B cell (primary cell): Measurements from ENCODE around the gene MPHOSPH6. TPM values are rescaled to one million over a fixed set of nuclear protein-coding genes. Genes with fewer than 3 reads are reported as not detected.

Source experiments
- ATAC-seq: fragments of 200-7000 bp; cut with Tn5 transposase; one replicate; pipeline ENCODE4 v1.10.0; 2021; ENCODE audit warnings: low read depth, mild to moderate bottlenecking, moderate number of reproducible peaks, moderate library complexity
- CTCF ChIA-PET: fragments of 350-600 bp; sonication (Branson Sonifier 250); formaldehyde crosslinking; loops from one replicate; lab custom pipeline; 2021; ENCODE audit warnings: antibody characterized with exemption, inconsistent platforms; lab: Charles Lee
- POLR2A ChIA-PET: fragments of 350-600 bp; sonication (Branson Sonifier 250); formaldehyde crosslinking; loops from one replicate; lab custom pipeline; 2021; ENCODE audit warnings: antibody characterized with exemption; lab: Charles Lee
- DNase-seq: peaks from one replicate; pipeline ENCODE4 v3.0.0; 2013
- H2AFZ ChIP-seq: 2 replicates; pipeline ENCODE4 v1.6.1; 2012; ENCODE audit warnings: mild to moderate bottlenecking, low read depth, low read length; ENCODE audit not compliant: insufficient read depth, poor library complexity, severe bottlenecking
- H3K27ac ChIP-seq, 2 donors: 1 replicate in 1 of 2; 2 replicates in 1 of 2; pipeline ENCODE4 v1.5.1; 2012 to 2013; ENCODE audit warnings: low read length in 2 of 2, mild to moderate bottlenecking in 2 of 2, moderate library complexity in 1 of 2
- H3K27me3 ChIP-seq, 4 experiments: fragments of 200-600 bp in 1 of 4; sonication (generic) in 1 of 4; replicated peaks in 1 of 4; 1 replicate in 2 of 4; 2 replicates in 2 of 4; pipeline versions ENCODE4 v1.6.1 to v1.7.0; 2013 to 2016; ENCODE audit warnings: low read length in 3 of 4, mild to moderate bottlenecking in 2 of 4, mixed read lengths in 1 of 4, moderate library complexity in 1 of 4; ENCODE audit not compliant: insufficient read depth in 4 of 4, control insufficient read depth in 3 of 4; ENCODE audit errors: control extremely low read depth in 1 of 4
- H3K36me3 ChIP-seq, 2 experiments: replicated peaks in 1 of 2; 1 replicate in 1 of 2; 2 replicates in 1 of 2; pipeline versions ENCODE4 v1.6.1 to v1.7.1; 2013; ENCODE audit warnings: low read length in 1 of 2; ENCODE audit not compliant: insufficient read depth in 2 of 2, control insufficient read depth in 1 of 2; ENCODE audit errors: control extremely low read depth in 1 of 2, extremely low read depth in 1 of 2
- H3K4me1 ChIP-seq, 2 donors: fragments of 200-600 bp in 1 of 2; sonication (generic) in 1 of 2; 1 replicate in 1 of 2; 2 replicates in 1 of 2; pipeline versions ENCODE4 v1.5.1 to v1.6.1; 2013 to 2017; ENCODE audit warnings: low read length in 2 of 2; ENCODE audit not compliant: control insufficient read depth in 2 of 2, insufficient read depth in 2 of 2
- H3K4me2 ChIP-seq: replicated peaks from 2 replicates; pipeline ENCODE3; 2012; ENCODE audit warnings: mild to moderate bottlenecking, low read depth, low read length; ENCODE audit not compliant: poor library complexity, severe bottlenecking
- H3K4me3 ChIP-seq, 5 experiments: fragments of 200-600 bp in 1 of 5; sonication (generic) in 1 of 5; 1 replicate in 3 of 5; 2 replicates in 2 of 5; pipeline versions ENCODE4 v1.5.1 to v1.7.0; 2011 to 2016; ENCODE audit warnings: low read length in 4 of 5, mild to moderate bottlenecking in 4 of 5, low read depth in 2 of 5, control low read depth in 1 of 5, moderate library complexity in 1 of 5; ENCODE audit not compliant: insufficient read depth in 1 of 5; ENCODE audit errors: control extremely low read depth in 1 of 5, extremely low read depth in 1 of 5
- H3K79me2 ChIP-seq: fragments of 200-600 bp; sonication (generic); one replicate; pipeline ENCODE4 v1.6.0; 2016; ENCODE audit warnings: low read length; ENCODE audit not compliant: control insufficient read depth, insufficient read depth
- H3K9ac ChIP-seq: fragments of 200-600 bp; sonication (generic); 2 replicates; pipeline ENCODE4 v1.6.1; 2017; ENCODE audit warnings: mild to moderate bottlenecking, low read length, moderate library complexity
- H3K9me3 ChIP-seq, 3 donors: one replicate each; pipeline versions ENCODE4 v1.6.1 to v1.7.1; 2013; ENCODE audit warnings: low read length in 2 of 3; ENCODE audit not compliant: control insufficient read depth in 2 of 3, insufficient read depth in 1 of 3; ENCODE audit errors: control extremely low read depth in 1 of 3
- H4K20me1 ChIP-seq: 2 replicates; pipeline ENCODE4 v1.6.0; 2012; ENCODE audit warnings: mild to moderate bottlenecking, low read length; ENCODE audit not compliant: insufficient read depth, control insufficient read depth, poor library complexity, severe bottlenecking
- H3K27ac Mint-ChIP-seq: one replicate; pipeline ENCODE4 v1.8.0; 2021; ENCODE audit warnings: mixed read lengths
- H3K27me3 Mint-ChIP-seq: one replicate; pipeline ENCODE4 v1.8.0; 2021; ENCODE audit warnings: mixed read lengths
- H3K4me1 Mint-ChIP-seq: one replicate; pipeline ENCODE4 v1.8.0; 2021; ENCODE audit warnings: mixed read lengths
- H3K4me3 Mint-ChIP-seq: one replicate; pipeline ENCODE4 v1.8.0; 2021; ENCODE audit warnings: mixed read lengths
- H3K9me3 Mint-ChIP-seq: one replicate; pipeline ENCODE4 v1.8.0; 2022; ENCODE audit warnings: mixed read lengths; ENCODE audit not compliant: insufficient read depth
- CTCF ChIP-seq: fragments of 200-600 bp; IDR thresholded peaks from one replicate; pipeline ENCODE4 v1.8.0; 2022; ENCODE audit warnings: antibody characterized with exemption, mild to moderate bottlenecking
- EZH2 ChIP-seq: IDR thresholded peaks from 2 replicates; pipeline ENCODE4 v1.6.1; 2012; ENCODE audit warnings: borderline replicate concordance, low read depth, mild to moderate bottlenecking, moderate library complexity, low read length; ENCODE audit not compliant: insufficient read depth, poor library complexity, severe bottlenecking
- WGBS: methylation state at CpG from one replicate; pipeline ENCODE4 v1.1.5; 2013; ENCODE audit warnings: missing lambda C conversion rate; ENCODE audit not compliant: insufficient coverage; 5-methylcytosine and 5-hydroxymethylcytosine counted together
- intact Hi-C: fragments of 100-400 bp; cut with micrococcal nuclease; formaldehyde crosslinking; loops from one replicate; pipeline ENCODE4 v1.10.0; 2022
- polyA plus RNA-seq: library from polyadenylated mRNA; depleted of rRNA; stranded (reverse); fragments of >200 nt; gene quantifications from 2 replicates; pipeline ENCODE4 v1.2.3, GENCODE V29; 2012
- total RNA-seq, 2 donors: library from RNA; stranded (reverse); fragments of 120-200 nt in 1 of 2; gene quantifications; 1 replicate in 1 of 2; 2 replicates in 1 of 2; pipeline versions ENCODE4 v1.2.3 to v1.2.4, GENCODE V29; 2013 to 2022

The MPHOSPH6 gene
- total and polyA plus RNA-seq, 2 donors (not counting 1 experiment from before 2014, with no cell fraction given) = 4.6 to 20.4 TPM

- H3K4me3 Mint-ChIP-seq = no peak overlapping the region
- H3K9me3 Mint-ChIP-seq = no peaks in the 10 kb centered on the region
- WGBS = 82% methylated on average over 6 of the region's 6 CpGs
- Histone ChIP-seq H3K4me3 (no peak overlapping the region), H3K4me2 (no peak overlapping the region), H3K9ac (no peak overlapping the region), H4K20me1 (no peaks in the 10 kb centered on the region), H2AFZ (no peak overlapping the region), H3K36me3 (peaks cover 22 to 46% of the 10 kb centered on the region in 2 experiments), H3K79me2 (peaks cover 8% of the 10 kb centered on the region), H3K27ac (no peak overlapping the region), H3K27me3 (no peaks in the 10 kb centered on the region), H3K9me3 (no peaks in the 10 kb centered on the region), H3K4me1 (no peaks in the 10 kb centered on the region)
- intact Hi-C loops = loop anchor here (10.0 kb wide), 1 partner anchor 675 kb away; no protein-coding TSS in a partner anchor
- DNase-seq = no peak
- H3K27ac Mint-ChIP-seq = no peak overlapping the region
- H3K27me3 Mint-ChIP-seq = no peaks in the 10 kb centered on the region
- no peak for ATAC-seq
- no peaks in the 10 kb centered on the region for H3K4me1 Mint-ChIP-seq
- CTCF ChIA-PET = no interaction called here
- POLR2A ChIA-PET = no interaction called here
- TF ChIP-seq CTCF = no peak
- no peak for TF ChIP-seq EZH2
Observed at GRCh38 chr16:82160226-82160625, 9.8 kb downstream of the MPHOSPH6 start.

- Histone ChIP-seq H3K4me3 (no peak overlapping the region), H3K9me3 (peaks cover 0 to 2% (median 0%) of the 10 kb centered on the region in 3 donors), H3K27me3 (no peaks in the 10 kb centered on the region), H3K9ac (no peak overlapping the region), H3K4me1 (no peaks in the 10 kb centered on the region), H3K36me3 (peaks cover 27 to 33% of the 10 kb centered on the region in 2 experiments), H3K27ac (no peak overlapping the region), H4K20me1 (no peaks in the 10 kb centered on the region), H2AFZ (no peak overlapping the region), H3K79me2 (peaks cover 8% of the 10 kb centered on the region), H3K4me2 (no peak overlapping the region)
- H3K4me3 Mint-ChIP-seq = no peak overlapping the region
- intact Hi-C loops = no loop called here
- no peak overlapping the region for H3K27ac Mint-ChIP-seq
- H3K4me1 Mint-ChIP-seq = no peaks in the 10 kb centered on the region
- ATAC-seq (no peak), DNase-seq (no peak)
- ChIA-PET CTCF (no interaction called here), POLR2A (no interaction called here)
- H3K9me3 Mint-ChIP-seq = no peaks in the 10 kb centered on the region
- 97% methylated on average over 4 of the region's 5 CpGs for WGBS
- H3K27me3 Mint-ChIP-seq = no peaks in the 10 kb centered on the region
- TF ChIP-seq CTCF (no peak), EZH2 (no peak)
Observed at GRCh38 chr16:82157836-82158235, 12.2 kb downstream of the MPHOSPH6 start.
